ENCODE results near the gene MYO7B. TPM values are rescaled to one million over a fixed set of nuclear protein-coding genes. Genes with fewer than 3 reads are reported as not detected.

The MYO7B gene
- total RNA-seq, 1 donor from 2014 or later = 0.07 TPM

DNA sequence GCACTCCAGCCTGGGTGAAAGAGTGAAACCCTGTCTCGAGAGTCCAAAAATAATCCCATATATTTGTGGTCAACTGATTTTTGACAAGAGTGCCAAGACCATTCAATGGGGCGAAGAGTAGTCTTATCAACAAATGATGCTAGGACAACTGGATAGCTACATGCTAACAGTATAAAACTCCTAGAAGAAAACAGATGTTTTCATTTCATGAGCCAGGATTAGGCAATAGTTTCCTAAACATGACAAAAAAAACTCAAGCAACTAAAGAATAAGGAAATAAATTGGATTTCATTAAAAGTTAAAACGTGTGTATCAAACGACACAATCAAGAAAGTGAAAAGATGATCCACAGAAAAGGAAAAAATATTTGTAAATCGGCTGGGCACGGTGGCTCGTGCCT, 133.6 kb downstream of the MYO7B start:
- H3K4me3 Mint-ChIP-seq (ENCODE audit: low read depth) = no peak overlapping the region
- no peaks in the 10 kb centered on the region for H3K4me1 Mint-ChIP-seq (ENCODE audit: low read depth)
- intact Hi-C loops (cut with micrococcal nuclease) = no loop called here
- no peaks in the 10 kb centered on the region for H3K36me3 Mint-ChIP-seq (ENCODE audit: low read depth)
- H3K27me3 Mint-ChIP-seq (ENCODE audit: low read depth) = peaks cover 70% of the 10 kb centered on the region
- DNase-seq (ENCODE audit: low spot score) = no peak
- no peaks in the 10 kb centered on the region for H3K9me3 Mint-ChIP-seq
- H3K27ac Mint-ChIP-seq = no peak overlapping the region

DNA sequence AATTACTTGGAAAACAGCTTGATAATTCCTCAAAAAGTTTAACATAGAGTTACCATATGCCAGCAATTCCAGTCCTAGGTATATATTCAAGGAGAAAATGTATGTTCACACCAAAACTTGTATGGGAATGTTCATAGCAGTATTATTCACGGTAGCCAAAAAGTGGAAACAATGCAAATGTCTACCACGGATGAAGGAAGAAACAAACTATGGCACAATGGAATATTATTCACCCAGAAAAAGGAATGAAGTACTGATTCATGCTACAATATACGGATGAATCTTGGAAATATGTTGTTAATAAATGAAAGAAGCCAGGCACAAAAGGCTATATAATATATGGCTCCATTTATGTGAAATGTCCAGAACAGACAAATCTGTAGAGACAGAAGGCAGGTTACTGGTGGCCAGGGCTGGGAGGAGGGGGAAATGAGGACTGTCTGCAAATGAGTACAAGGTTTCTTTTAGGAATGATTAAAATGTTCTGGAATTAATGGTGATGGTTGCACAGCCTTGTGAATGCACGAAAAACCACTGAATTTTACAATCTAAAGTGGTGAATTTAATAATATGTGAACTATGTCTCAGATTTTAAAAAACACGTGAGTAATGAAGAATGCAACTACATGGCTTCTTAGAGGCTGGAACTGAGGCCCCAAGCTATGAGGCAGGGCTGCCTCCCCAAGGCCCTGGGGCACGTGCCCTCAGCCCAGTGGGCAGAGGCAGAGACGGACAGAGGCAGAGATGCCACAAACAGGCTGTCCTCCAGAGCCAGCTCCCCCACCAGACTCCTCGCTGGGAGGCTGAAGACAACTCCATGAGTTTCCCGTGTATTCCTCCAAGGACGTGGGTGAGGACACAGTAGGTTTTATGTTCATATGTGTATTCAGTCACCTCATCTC, 134.8 kb downstream of the MYO7B start:
- no peak for DNase-seq (ENCODE audit: low spot score)
- intact Hi-C loops (cut with micrococcal nuclease) = no loop called here
- H3K27ac Mint-ChIP-seq = no peak overlapping the region
- no peaks in the 10 kb centered on the region for H3K36me3 Mint-ChIP-seq (ENCODE audit: low read depth)
- H3K9me3 Mint-ChIP-seq = no peaks in the 10 kb centered on the region
- H3K27me3 Mint-ChIP-seq (ENCODE audit: low read depth) = peaks cover 65% of the 10 kb centered on the region
- H3K4me1 Mint-ChIP-seq (ENCODE audit: low read depth) = peaks cover 3% of the 10 kb centered on the region
- no peak overlapping the region for H3K4me3 Mint-ChIP-seq (ENCODE audit: low read depth)

DNA sequence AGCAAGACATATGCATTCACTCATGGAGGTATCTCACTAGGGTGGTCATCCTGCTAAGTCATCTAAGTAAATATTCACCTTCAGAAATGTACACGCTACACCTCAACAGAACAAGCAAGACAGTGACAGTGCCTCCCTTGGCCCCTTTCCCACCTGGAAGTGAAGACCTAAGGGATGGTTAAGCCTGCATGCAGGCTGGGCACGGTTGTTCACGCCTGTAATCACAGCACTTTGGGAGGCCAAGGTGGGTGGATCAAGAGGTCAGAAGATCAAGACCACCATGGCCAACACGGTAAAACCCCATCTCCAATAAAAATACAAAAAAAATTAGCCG, 135.4 kb downstream of the MYO7B start:
- DNase-seq (ENCODE audit: low spot score) = no peak
- Mint-ChIP-seq H3K9me3 (no peaks in the 10 kb centered on the region), H3K36me3 (ENCODE audit: low read depth) (no peaks in the 10 kb centered on the region), H3K4me1 (ENCODE audit: low read depth) (peaks cover 3% of the 10 kb centered on the region), H3K4me3 (ENCODE audit: low read depth) (no peak overlapping the region), H3K27ac (no peak overlapping the region), H3K27me3 (ENCODE audit: low read depth) (peaks cover 63% of the 10 kb centered on the region)
- intact Hi-C loops (cut with micrococcal nuclease) = no loop called here

GRCh38 chr2:127671557-127672302, 136.2 kb downstream of the MYO7B start:
- DNase-seq (ENCODE audit: low spot score) = no peak
- Mint-ChIP-seq H3K4me1 (ENCODE audit: low read depth) (peaks cover 3% of the 10 kb centered on the region), H3K27me3 (ENCODE audit: low read depth) (peaks cover 62% of the 10 kb centered on the region), H3K4me3 (ENCODE audit: low read depth) (no peak overlapping the region), H3K27ac (no peak overlapping the region), H3K9me3 (no peaks in the 10 kb centered on the region), H3K36me3 (ENCODE audit: low read depth) (no peaks in the 10 kb centered on the region)
- intact Hi-C loops (cut with micrococcal nuclease) = no loop called here

DNA sequence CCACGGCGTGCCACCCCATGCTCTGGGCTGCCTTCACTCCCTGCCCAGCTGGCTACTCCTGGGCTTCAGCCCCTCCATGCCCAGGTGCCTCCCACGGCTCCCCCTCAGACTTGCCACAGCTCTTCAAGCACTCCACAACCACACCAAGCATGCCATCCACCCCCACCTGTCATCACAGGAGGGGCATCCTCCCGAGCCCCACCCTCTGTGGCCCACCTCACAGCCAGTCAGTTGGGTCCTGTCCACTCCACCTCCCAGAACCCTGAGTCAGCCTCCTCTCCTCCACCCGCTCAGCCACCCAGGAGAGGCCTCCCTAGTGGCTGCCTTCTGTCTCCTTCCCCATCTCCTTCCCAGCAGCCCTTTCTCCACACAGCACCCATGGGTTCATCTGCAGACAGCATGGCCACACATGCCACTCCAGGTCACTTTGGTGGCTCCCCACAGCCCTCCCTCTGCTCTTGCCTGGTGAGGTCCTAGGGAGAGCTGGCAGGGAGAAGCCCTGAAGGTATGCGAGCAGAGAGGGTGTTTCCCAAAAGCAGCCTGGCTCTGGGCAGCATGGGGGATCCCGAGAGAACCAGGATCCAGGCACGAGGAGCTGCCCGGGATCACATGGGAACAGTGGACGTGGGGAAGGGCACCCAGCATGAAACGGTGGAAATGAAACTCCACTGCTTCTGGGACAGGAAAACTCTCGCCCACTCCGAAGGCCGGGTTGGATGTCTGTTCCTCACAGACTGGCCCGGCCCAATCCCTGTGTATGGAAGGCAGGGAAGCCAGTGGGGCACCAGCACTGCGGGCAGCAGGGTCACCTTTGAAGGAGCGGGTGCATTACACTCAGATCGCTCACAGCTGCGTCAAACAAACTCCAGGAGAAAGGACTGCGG, 137.1 kb downstream of the MYO7B start:
- no peak overlapping the region for H3K27ac Mint-ChIP-seq
- H3K36me3 Mint-ChIP-seq (ENCODE audit: low read depth) = no peaks in the 10 kb centered on the region
- H3K4me1 Mint-ChIP-seq (ENCODE audit: low read depth) = peaks cover 3% of the 10 kb centered on the region
- H3K4me3 Mint-ChIP-seq (ENCODE audit: low read depth) = no peak overlapping the region
- no peak for DNase-seq (ENCODE audit: low spot score)
- no peaks in the 10 kb centered on the region for H3K9me3 Mint-ChIP-seq
- H3K27me3 Mint-ChIP-seq (ENCODE audit: low read depth) = peaks cover 63% of the 10 kb centered on the region
- intact Hi-C loops (cut with micrococcal nuclease) = no loop called here

DNA sequence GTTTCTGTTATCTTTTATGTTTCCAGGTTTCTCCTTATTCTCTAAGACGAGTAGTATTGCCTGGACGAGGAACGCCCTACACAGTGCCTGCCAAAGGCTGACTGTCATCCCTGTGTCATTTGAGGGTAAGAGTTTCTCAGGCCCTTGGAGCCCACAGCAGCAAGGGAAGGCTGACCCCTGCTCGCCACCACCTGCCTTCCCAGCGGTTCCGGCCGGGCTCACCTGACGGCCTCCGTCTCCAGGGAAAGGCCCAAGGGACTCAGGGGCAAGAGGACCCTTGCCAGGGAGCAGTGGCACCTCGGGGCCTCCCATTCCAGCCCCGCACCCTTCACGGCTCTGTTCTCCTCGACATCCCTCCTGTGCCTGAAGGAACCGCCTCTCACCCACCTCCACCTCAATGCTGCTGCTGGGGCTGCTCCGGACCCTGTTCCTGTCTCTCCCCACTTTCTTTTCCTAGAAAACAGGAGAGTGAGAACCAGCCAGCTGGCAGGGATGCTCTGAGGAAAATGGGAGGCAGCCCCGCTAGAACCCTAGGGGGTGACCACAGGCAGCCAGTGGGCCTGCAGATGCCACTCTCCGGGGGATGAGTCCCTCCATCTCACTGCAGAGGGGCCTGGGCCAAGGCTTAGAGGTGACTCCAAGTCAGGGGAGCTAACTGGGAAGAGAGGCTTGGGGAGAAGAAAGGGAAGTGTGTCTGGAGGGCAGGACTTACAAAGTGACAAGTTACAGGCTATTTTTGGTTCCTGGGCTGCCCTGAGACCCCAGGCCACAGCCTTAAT, 138.0 kb downstream of the MYO7B start:
- Mint-ChIP-seq H3K27ac (no peak overlapping the region), H3K9me3 (no peaks in the 10 kb centered on the region), H3K27me3 (ENCODE audit: low read depth) (peaks cover 71% of the 10 kb centered on the region), H3K36me3 (ENCODE audit: low read depth) (no peaks in the 10 kb centered on the region), H3K4me1 (ENCODE audit: low read depth) (peaks cover 3% of the 10 kb centered on the region), H3K4me3 (ENCODE audit: low read depth) (peak overlapping the region; percentile 73)
- intact Hi-C loops (cut with micrococcal nuclease) = no loop called here
- DNase-seq (ENCODE audit: low spot score) = no peak

DNA sequence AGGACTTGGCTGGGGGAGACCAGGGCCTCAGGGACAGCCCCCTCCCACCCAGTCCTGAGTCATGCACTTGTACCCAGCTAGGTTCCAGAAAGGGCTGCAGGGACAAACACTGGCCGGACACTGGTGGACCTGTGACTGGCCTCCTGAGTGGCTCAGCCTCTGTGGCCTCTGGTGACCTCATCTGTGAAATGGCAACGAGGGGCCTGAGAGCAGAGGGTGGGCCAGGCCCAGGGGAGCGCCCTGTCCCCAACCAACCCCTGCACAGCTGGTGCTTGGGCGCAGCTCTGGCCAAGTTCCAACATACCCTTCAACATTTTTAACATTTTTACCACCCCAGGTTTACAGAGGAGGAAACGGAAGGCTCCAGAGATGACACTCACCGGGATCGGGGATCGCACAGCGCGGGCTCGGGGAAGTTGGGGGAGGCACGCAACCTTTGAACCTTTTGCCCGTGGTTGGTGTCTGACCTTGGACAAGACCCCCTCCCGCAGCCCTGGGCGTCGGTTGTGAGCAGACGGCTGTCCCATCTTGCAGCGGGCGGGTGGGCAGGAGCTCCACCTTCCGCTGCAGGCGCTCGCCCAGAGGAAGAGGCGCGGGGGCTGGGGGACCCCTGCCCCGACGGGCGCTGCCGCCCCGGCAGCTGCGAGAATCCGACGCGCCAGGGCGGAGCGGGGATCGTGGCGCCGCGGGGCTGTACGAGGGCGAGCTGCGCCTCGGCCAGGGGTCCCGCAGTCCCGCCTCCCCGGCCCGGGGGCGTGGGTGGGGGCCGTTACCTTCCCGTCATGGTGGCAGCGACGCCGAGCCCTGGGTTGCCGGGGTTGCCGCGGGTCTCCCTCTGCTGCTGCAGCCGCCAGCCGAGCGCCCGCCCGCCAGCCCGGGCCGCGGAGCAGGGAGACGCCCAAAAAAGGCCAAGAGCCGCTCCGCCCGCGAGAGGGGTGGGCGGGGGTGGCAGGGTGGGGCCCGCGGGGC, 139.0 kb downstream of the MYO7B start:
- no peak overlapping the region for H3K27ac Mint-ChIP-seq
- no peak for DNase-seq (ENCODE audit: low spot score)
- H3K27me3 Mint-ChIP-seq (ENCODE audit: low read depth) = peaks cover 70% of the 10 kb centered on the region
- H3K4me3 Mint-ChIP-seq (ENCODE audit: low read depth) = peak overlapping the region; percentile 73
- H3K4me1 Mint-ChIP-seq (ENCODE audit: low read depth) = peaks cover 3% of the 10 kb centered on the region
- H3K9me3 Mint-ChIP-seq = no peaks in the 10 kb centered on the region
- H3K36me3 Mint-ChIP-seq (ENCODE audit: low read depth) = no peaks in the 10 kb centered on the region
- intact Hi-C loops (cut with micrococcal nuclease) = no loop called here

DNA sequence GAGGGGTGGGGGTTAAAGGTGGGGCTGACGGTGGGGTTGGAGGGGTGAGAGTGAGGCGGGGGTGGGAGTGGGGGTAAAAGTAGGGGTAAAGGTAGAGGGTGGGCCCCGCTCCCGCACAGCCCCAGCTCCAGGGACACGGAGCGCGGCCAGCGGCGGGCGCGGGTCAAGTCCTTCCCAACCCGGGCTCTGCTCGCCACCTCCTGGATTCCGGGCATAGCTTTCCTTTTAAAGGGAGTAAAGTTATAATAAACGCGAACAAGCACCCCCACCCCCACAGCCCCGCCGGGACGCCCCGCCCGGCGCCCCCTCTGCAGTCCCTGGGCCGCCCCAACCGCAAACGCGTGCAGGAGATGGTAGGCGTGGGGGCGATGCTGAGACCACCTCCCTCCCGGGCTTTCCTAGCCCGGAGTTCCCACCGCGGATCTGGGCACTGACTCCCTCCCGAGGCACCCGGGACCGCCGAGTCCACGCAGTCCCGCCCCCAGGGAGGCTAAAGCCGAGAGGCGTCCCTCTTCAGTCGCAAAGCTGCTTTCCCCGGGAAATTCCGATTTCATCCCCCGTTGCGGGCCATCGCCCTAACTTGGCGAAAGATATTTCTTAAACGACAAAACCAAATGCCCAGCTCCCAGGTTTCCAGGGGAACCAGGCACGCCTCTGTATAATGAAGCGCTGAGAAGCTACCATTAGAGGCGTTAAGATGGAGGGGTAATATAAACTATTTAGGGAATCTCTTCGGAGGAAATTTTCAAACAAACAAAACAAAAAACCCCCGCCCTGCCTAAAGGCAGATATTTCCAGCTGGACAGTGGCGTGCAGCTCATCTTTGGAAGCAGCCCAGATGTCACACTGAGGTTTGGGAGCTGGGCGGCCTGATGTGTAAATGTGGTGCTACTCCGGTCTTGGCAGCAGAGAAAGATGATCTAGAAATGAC, 140.1 kb downstream of the MYO7B start, which contains the start of gene LIMS2:
TSS of gene LIMS2 (minus strand) at position 200 of the 931 bp plus-strand sequence. CDS start 506 bp downstream, outside the sequence.
- DNase-seq (ENCODE audit: low spot score) = no peak
- H3K4me3 Mint-ChIP-seq (ENCODE audit: low read depth) = peak within 1 kb of the TSS; percentile 73
- intact Hi-C loops (cut with micrococcal nuclease) = no loop called here
- peaks cover 3% of the 10 kb centered on the region for H3K4me1 Mint-ChIP-seq (ENCODE audit: low read depth)
- H3K27me3 Mint-ChIP-seq (ENCODE audit: low read depth) = peaks cover 65% of the 10 kb centered on the region
- no peak within 1 kb of the TSS for H3K27ac Mint-ChIP-seq
- no peaks in the 10 kb centered on the region for H3K9me3 Mint-ChIP-seq
- no peaks in the 10 kb centered on the region for H3K36me3 Mint-ChIP-seq (ENCODE audit: low read depth)

- H3K9me3 Mint-ChIP-seq = no peaks in the 10 kb centered on the region
- no peak overlapping the region for H3K4me3 Mint-ChIP-seq (ENCODE audit: low read depth)
- H3K27me3 Mint-ChIP-seq (ENCODE audit: low read depth) = peaks cover 64% of the 10 kb centered on the region
- intact Hi-C loops (cut with micrococcal nuclease) = no loop called here
- no peak for DNase-seq (ENCODE audit: low spot score)
- no peak overlapping the region for H3K27ac Mint-ChIP-seq
- no peaks in the 10 kb centered on the region for H3K36me3 Mint-ChIP-seq (ENCODE audit: low read depth)
- peaks cover 3% of the 10 kb centered on the region for H3K4me1 Mint-ChIP-seq (ENCODE audit: low read depth)
These were observed 141.4 kb downstream of the MYO7B start for GRCh38 chr2:127676906-127677305.

DNA sequence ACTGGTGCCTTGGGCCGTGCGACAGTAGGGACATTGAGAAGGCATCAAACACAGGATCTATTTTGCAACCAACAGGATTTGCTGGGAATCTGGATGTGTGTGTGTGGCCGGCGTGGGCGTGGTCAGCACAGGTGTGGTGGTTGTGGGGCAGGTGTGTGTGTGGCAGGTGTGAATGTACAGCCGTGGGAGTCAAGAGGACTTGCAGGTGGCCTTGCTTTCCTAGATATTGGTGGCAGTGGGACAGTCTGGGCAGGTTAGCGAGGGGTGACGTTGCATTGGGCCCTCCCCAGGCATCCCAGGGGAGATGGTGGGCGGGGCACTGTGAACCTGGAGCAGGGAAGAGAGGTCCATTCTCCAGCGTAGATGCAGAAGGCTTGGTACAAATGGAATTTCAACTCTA, 143.0 kb downstream of the MYO7B start:
- no peaks in the 10 kb centered on the region for H3K36me3 Mint-ChIP-seq (ENCODE audit: low read depth)
- H3K27ac Mint-ChIP-seq = no peak overlapping the region
- intact Hi-C loops (cut with micrococcal nuclease) = no loop called here
- H3K9me3 Mint-ChIP-seq = no peaks in the 10 kb centered on the region
- peaks cover 54% of the 10 kb centered on the region for H3K27me3 Mint-ChIP-seq (ENCODE audit: low read depth)
- H3K4me1 Mint-ChIP-seq (ENCODE audit: low read depth) = peaks cover 7% of the 10 kb centered on the region
- DNase-seq (ENCODE audit: low spot score) = no peak
- no peak overlapping the region for H3K4me3 Mint-ChIP-seq (ENCODE audit: low read depth)

Data from activated T-helper 2 cell treated with anti-CD3 and anti-CD28 coated beads, Interferon-gamma antibody, Interleukin-2, Interleukin-4, amounts not matched to agents 10 μg/mL and 5 μg/mL and 100 μg/mL, durations not matched to agents 14 hours and 24 hours and 36 hours (primary cell).